ENCODE results near the gene ADGRL2. TPM values are rescaled to one million over a fixed set of nuclear protein-coding genes. Genes with fewer than 3 reads are reported as not detected.

Gene ADGRL2
- total and polyA plus RNA-seq, 2 donors: 12.1 to 18.9 TPM

GRCh38 chr1:81819613-81820012, 18.9 kb downstream of the ADGRL2 start:
- no peak overlapping the region for H3K4me3 ChIP-seq (ENCODE audit: low read length in 2 of 2)
- no peaks in the 10 kb centered on the region for H3K36me3 ChIP-seq (ENCODE audit: control insufficient read depth in 2 of 2, insufficient read depth in 2 of 2, low read length in 1 of 2)
- no peaks in the 10 kb centered on the region for H3K4me1 ChIP-seq (ENCODE audit: control insufficient read depth in 2 of 2, insufficient read depth in 2 of 2, low read length in 2 of 2)
- no peak for DNase-seq (ENCODE audit: low read depth in 6 of 9, low spot score in 9 of 9)
- no peaks in the 10 kb centered on the region for H3K27me3 ChIP-seq (ENCODE audit: control insufficient read depth in 2 of 2, insufficient read depth in 1 of 2, low read length in 1 of 2)
- no peaks in the 10 kb centered on the region for H3K9me3 ChIP-seq (ENCODE audit: control insufficient read depth in 2 of 2, insufficient read depth in 1 of 2, low read length in 1 of 2)
- WGBS: 94% methylated on average over 4 of the region's 4 CpGs
- H3K27ac ChIP-seq (ENCODE audit: low read depth in 1 of 2, low read length in 1 of 2): no peak overlapping the region

GRCh38 chr1:81820765-81821164, 20.0 kb downstream of the ADGRL2 start:
- no peaks in the 10 kb centered on the region for H3K9me3 ChIP-seq (ENCODE audit: control insufficient read depth in 2 of 2, insufficient read depth in 1 of 2, low read length in 1 of 2)
- H3K4me3 ChIP-seq (ENCODE audit: low read length in 2 of 2): no peak overlapping the region
- no peaks in the 10 kb centered on the region for H3K4me1 ChIP-seq (ENCODE audit: control insufficient read depth in 2 of 2, insufficient read depth in 2 of 2, low read length in 2 of 2)
- H3K27me3 ChIP-seq (ENCODE audit: control insufficient read depth in 2 of 2, insufficient read depth in 1 of 2, low read length in 1 of 2): no peaks in the 10 kb centered on the region
- H3K36me3 ChIP-seq (ENCODE audit: control insufficient read depth in 2 of 2, insufficient read depth in 2 of 2, low read length in 1 of 2): no peaks in the 10 kb centered on the region
- WGBS: 97% methylated on average over 2 of the region's 2 CpGs
- no peak for DNase-seq (ENCODE audit: low read depth in 6 of 9, low spot score in 9 of 9)
- H3K27ac ChIP-seq (ENCODE audit: low read depth in 1 of 2, low read length in 1 of 2): no peak overlapping the region

GRCh38 chr1:81823082-81823481, 22.3 kb downstream of the ADGRL2 start:
- Histone ChIP-seq H3K27me3 (ENCODE audit: control insufficient read depth in 2 of 2, insufficient read depth in 1 of 2, low read length in 1 of 2) (no peaks in the 10 kb centered on the region), H3K4me1 (ENCODE audit: control insufficient read depth in 2 of 2, insufficient read depth in 2 of 2, low read length in 2 of 2) (no peaks in the 10 kb centered on the region), H3K27ac (ENCODE audit: low read depth in 1 of 2, low read length in 1 of 2) (no peak overlapping the region), H3K36me3 (ENCODE audit: control insufficient read depth in 2 of 2, insufficient read depth in 2 of 2, low read length in 1 of 2) (no peaks in the 10 kb centered on the region), H3K4me3 (ENCODE audit: low read length in 2 of 2) (no peak overlapping the region), H3K9me3 (ENCODE audit: control insufficient read depth in 2 of 2, insufficient read depth in 1 of 2, low read length in 1 of 2) (no peaks in the 10 kb centered on the region)
- WGBS: 83% methylated on average over 4 of the region's 4 CpGs
- no peak for DNase-seq (ENCODE audit: low read depth in 6 of 9, low spot score in 9 of 9)

- WGBS: 72% methylated on average over 4 of the region's 4 CpGs
- Histone ChIP-seq H3K4me1 (ENCODE audit: control insufficient read depth in 2 of 2, insufficient read depth in 2 of 2, low read length in 2 of 2) (no peaks in the 10 kb centered on the region), H3K4me3 (ENCODE audit: low read length in 2 of 2) (no peak overlapping the region), H3K36me3 (ENCODE audit: control insufficient read depth in 2 of 2, insufficient read depth in 2 of 2, low read length in 1 of 2) (no peaks in the 10 kb centered on the region), H3K27ac (ENCODE audit: low read depth in 1 of 2, low read length in 1 of 2) (no peak overlapping the region), H3K27me3 (ENCODE audit: control insufficient read depth in 2 of 2, insufficient read depth in 1 of 2, low read length in 1 of 2) (no peaks in the 10 kb centered on the region), H3K9me3 (ENCODE audit: control insufficient read depth in 2 of 2, insufficient read depth in 1 of 2, low read length in 1 of 2) (no peaks in the 10 kb centered on the region)
- DNase-seq (ENCODE audit: low read depth in 6 of 9, low spot score in 9 of 9): no peak
Observed at GRCh38 chr1:81824759-81825158, 24.0 kb downstream of the ADGRL2 start.

- no peaks in the 10 kb centered on the region for H3K4me1 ChIP-seq (ENCODE audit: control insufficient read depth in 2 of 2, insufficient read depth in 2 of 2, low read length in 2 of 2)
- H3K9me3 ChIP-seq (ENCODE audit: control insufficient read depth in 2 of 2, insufficient read depth in 1 of 2, low read length in 1 of 2): no peaks in the 10 kb centered on the region
- DNase-seq (ENCODE audit: low read depth in 6 of 9, low spot score in 9 of 9): no peak
- no peak overlapping the region for H3K4me3 ChIP-seq (ENCODE audit: low read length in 2 of 2)
- no peaks in the 10 kb centered on the region for H3K27me3 ChIP-seq (ENCODE audit: control insufficient read depth in 2 of 2, insufficient read depth in 1 of 2, low read length in 1 of 2)
- WGBS: 86% methylated on average over 1 of the region's 1 CpG
- no peak overlapping the region for H3K27ac ChIP-seq (ENCODE audit: low read depth in 1 of 2, low read length in 1 of 2)
- no peaks in the 10 kb centered on the region for H3K36me3 ChIP-seq (ENCODE audit: control insufficient read depth in 2 of 2, insufficient read depth in 2 of 2, low read length in 1 of 2)
Observed at GRCh38 chr1:81827942-81828341, 27.2 kb downstream of the ADGRL2 start.

- 9% methylated on average over 1 of the region's 1 CpG for WGBS
- Histone ChIP-seq H3K36me3 (ENCODE audit: control insufficient read depth in 2 of 2, insufficient read depth in 2 of 2, low read length in 1 of 2) (no peaks in the 10 kb centered on the region), H3K9me3 (ENCODE audit: control insufficient read depth in 2 of 2, insufficient read depth in 1 of 2, low read length in 1 of 2) (no peaks in the 10 kb centered on the region), H3K4me3 (ENCODE audit: low read length in 2 of 2) (no peak overlapping the region), H3K27ac (ENCODE audit: low read depth in 1 of 2, low read length in 1 of 2) (no peak overlapping the region), H3K27me3 (ENCODE audit: control insufficient read depth in 2 of 2, insufficient read depth in 1 of 2, low read length in 1 of 2) (no peaks in the 10 kb centered on the region), H3K4me1 (ENCODE audit: control insufficient read depth in 2 of 2, insufficient read depth in 2 of 2, low read length in 2 of 2) (no peaks in the 10 kb centered on the region)
- DNase-seq (ENCODE audit: low read depth in 6 of 9, low spot score in 9 of 9): no peak
Observed at GRCh38 chr1:81832573-81832972, 31.8 kb downstream of the ADGRL2 start.

- Histone ChIP-seq H3K27me3 (ENCODE audit: control insufficient read depth in 2 of 2, insufficient read depth in 1 of 2, low read length in 1 of 2) (no peaks in the 10 kb centered on the region), H3K36me3 (ENCODE audit: control insufficient read depth in 2 of 2, insufficient read depth in 2 of 2, low read length in 1 of 2) (no peaks in the 10 kb centered on the region), H3K4me3 (ENCODE audit: low read length in 2 of 2) (no peak overlapping the region), H3K27ac (ENCODE audit: low read depth in 1 of 2, low read length in 1 of 2) (no peak overlapping the region), H3K4me1 (ENCODE audit: control insufficient read depth in 2 of 2, insufficient read depth in 2 of 2, low read length in 2 of 2) (no peaks in the 10 kb centered on the region), H3K9me3 (ENCODE audit: control insufficient read depth in 2 of 2, insufficient read depth in 1 of 2, low read length in 1 of 2) (no peaks in the 10 kb centered on the region)
- no peak for DNase-seq (ENCODE audit: low read depth in 6 of 9, low spot score in 9 of 9)
- 80% methylated on average over 4 of the region's 4 CpGs for WGBS
Observed at GRCh38 chr1:81833722-81834121, 33.0 kb downstream of the ADGRL2 start.

GRCh38 chr1:81834268-81834667, 33.5 kb downstream of the ADGRL2 start:
- H3K9me3 ChIP-seq (ENCODE audit: control insufficient read depth in 2 of 2, insufficient read depth in 1 of 2, low read length in 1 of 2): no peaks in the 10 kb centered on the region
- DNase-seq (ENCODE audit: low read depth in 6 of 9, low spot score in 9 of 9): no peak
- no peak overlapping the region for H3K27ac ChIP-seq (ENCODE audit: low read depth in 1 of 2, low read length in 1 of 2)
- no peaks in the 10 kb centered on the region for H3K4me1 ChIP-seq (ENCODE audit: control insufficient read depth in 2 of 2, insufficient read depth in 2 of 2, low read length in 2 of 2)
- H3K27me3 ChIP-seq (ENCODE audit: control insufficient read depth in 2 of 2, insufficient read depth in 1 of 2, low read length in 1 of 2): no peaks in the 10 kb centered on the region
- WGBS: 60% methylated on average over 2 of the region's 2 CpGs
- H3K4me3 ChIP-seq (ENCODE audit: low read length in 2 of 2): no peak overlapping the region
- H3K36me3 ChIP-seq (ENCODE audit: control insufficient read depth in 2 of 2, insufficient read depth in 2 of 2, low read length in 1 of 2): no peaks in the 10 kb centered on the region

GRCh38 chr1:81834921-81835698, 34.4 kb downstream of the ADGRL2 start:
- Histone ChIP-seq H3K9me3 (ENCODE audit: control insufficient read depth in 2 of 2, insufficient read depth in 1 of 2, low read length in 1 of 2) (no peaks in the 10 kb centered on the region), H3K27me3 (ENCODE audit: control insufficient read depth in 2 of 2, insufficient read depth in 1 of 2, low read length in 1 of 2) (no peaks in the 10 kb centered on the region), H3K4me3 (ENCODE audit: low read length in 2 of 2) (no peak overlapping the region), H3K36me3 (ENCODE audit: control insufficient read depth in 2 of 2, insufficient read depth in 2 of 2, low read length in 1 of 2) (no peaks in the 10 kb centered on the region), H3K27ac (ENCODE audit: low read depth in 1 of 2, low read length in 1 of 2) (no peak overlapping the region), H3K4me1 (ENCODE audit: control insufficient read depth in 2 of 2, insufficient read depth in 2 of 2, low read length in 2 of 2) (no peaks in the 10 kb centered on the region)
- 40% methylated on average over 6 of the region's 6 CpGs for WGBS
- no peak for DNase-seq (ENCODE audit: low read depth in 6 of 9, low spot score in 9 of 9)
